IMR-90 (cell line): ENCODE results near the gene LRRC4. TPM values are rescaled to one million over a fixed set of nuclear protein-coding genes. Genes with fewer than 3 reads are reported as not detected.

Experiments used
- polyA plus RNA-seq, 3 experiments: library from polyadenylated mRNA; depleted of rRNA; stranded (reverse); fragments of >200 nt; gene quantifications; 2 replicates each; pipeline ENCODE4 v1.2.3, GENCODE V29; 2012; ENCODE audit warnings: low replicate concordance in 1 of 3
- total RNA-seq: library from RNA; depleted of rRNA; stranded (reverse); fragments of >200 nt; gene quantifications from 2 replicates; pipeline ENCODE4 v1.2.3, GENCODE V29; 2012; rRNA removed

The LRRC4 gene
- total and polyA plus RNA-seq, 2 of the 4 experiments (the other 2 are of a cell fraction): 0.54 to 0.55 TPM

Other genes with a start within 250 kb of the LRRC4 start
- gene LEP, start 209.8 kb upstream of the LRRC4 start, total RNA-seq: not detected in 2 replicates
- gene LEP, start 209.8 kb upstream of the LRRC4 start, polyA plus RNA-seq (2012; rRNA removed): not detected in 2 replicates